Uterus (tissue), 4 donors: ENCODE data around the gene MYLIP. TPM values are rescaled to one million over a fixed set of nuclear protein-coding genes. Genes with fewer than 3 reads are reported as not detected.

Source experiments
- DNase-seq, 2 donors: peaks; one replicate each; pipeline ENCODE4 v3.0.0-alpha.2; 2019 to 2020
- H3K27ac ChIP-seq, 2 donors: fragments of 200-600 bp; sonication (generic); 1 replicate in 1 of 2; 2 replicates in 1 of 2; pipeline ENCODE4 v1.5.1; 2016 to 2018
- H3K27me3 ChIP-seq, 2 donors: fragments of 200-600 bp; sonication (generic); one replicate each; pipeline ENCODE4 v1.5.1; 2018 to 2019; ENCODE audit warnings: control low read depth in 1 of 2
- H3K36me3 ChIP-seq, 2 donors: fragments of 200-600 bp; sonication (generic); one replicate each; pipeline ENCODE4 v1.5.1; 2019; ENCODE audit warnings: control low read depth in 1 of 2
- H3K4me1 ChIP-seq, 2 donors: fragments of 200-600 bp; sonication (generic); one replicate each; pipeline ENCODE4 v1.5.1; 2018 to 2019; ENCODE audit warnings: control low read depth in 1 of 2
- H3K4me3 ChIP-seq, 2 donors: fragments of 200-600 bp; sonication (generic); 1 replicate in 1 of 2; 2 replicates in 1 of 2; pipeline ENCODE4 v1.5.1; 2018 to 2019; ENCODE audit warnings: mild to moderate bottlenecking in 1 of 2
- H3K9me3 ChIP-seq, 2 donors: fragments of 200-600 bp; sonication (generic); one replicate each; pipeline ENCODE4 v1.5.1; 2019; ENCODE audit warnings: control low read depth in 1 of 2
- CTCF ChIP-seq, 4 experiments: fragments of 200-600 bp in 2 of 4; fragments of 450-650 bp in 2 of 4; sonication (generic) in 2 of 4; IDR thresholded peaks; one replicate each; pipeline ENCODE4 v1.5.1; 2016 to 2019; ENCODE audit warnings: antibody characterized with exemption in 4 of 4, mild to moderate bottlenecking in 2 of 4, moderate library complexity in 1 of 4
- POLR2A ChIP-seq, 2 donors: fragments of 450-650 bp; IDR thresholded peaks; one replicate each; pipeline ENCODE4 v1.6.1; 2016; ENCODE audit warnings: antibody characterized with exemption in 2 of 2, mild to moderate bottlenecking in 1 of 2, moderate library complexity in 1 of 2
- intact Hi-C: fragments of 100-400 bp; cut with DNase I; formaldehyde crosslinking; loops from one replicate; pipeline ENCODE4 v1.15.1; 2023; ENCODE audit warnings: low total_unique reads
- total RNA-seq, 4 donors: library from RNA; depleted of rRNA in 3 of 4; stranded (reverse); fragments of >200 nt in 3 of 4; gene quantifications; one replicate each; pipeline versions ENCODE4 v1.1.0 to v1.2.4, GENCODE V29; 2014 to 2023
- donor health status: DM: yes; HTN: yes; CAD: no.

Gene MYLIP
- total RNA-seq, 4 donors from 2014 or later = 11.5 to 79.2 (median 58.7) TPM

- no peak for DNase-seq
- H3K9me3 ChIP-seq = no peaks in the 10 kb centered on the region
- no peaks in the 10 kb centered on the region for H3K36me3 ChIP-seq
- peaks cover 0 to 9% of the 10 kb centered on the region in 2 donors for H3K4me1 ChIP-seq
- no peak overlapping the region for H3K27ac ChIP-seq
- no peaks in the 10 kb centered on the region for H3K27me3 ChIP-seq
- intact Hi-C loops = no loop called here
- no peak overlapping the region for H3K4me3 ChIP-seq
- TF ChIP-seq POLR2A (IDR thresholded peaks at IDR 0.05) (no peak), CTCF (IDR thresholded peaks at IDR 0.05) (no peak)
Observed at GRCh38 chr6:16106991-16107787, 21.7 kb upstream of the MYLIP start.

GRCh38 chr6:16108419-16108818, 20.5 kb upstream of the MYLIP start:
- intact Hi-C loops = no loop called here
- TF ChIP-seq CTCF (IDR thresholded peaks at IDR 0.05) (no peak), POLR2A (IDR thresholded peaks at IDR 0.05) (no peak)
- Histone ChIP-seq H3K27me3 (no peaks in the 10 kb centered on the region), H3K27ac (peak overlapping the region; percentile 10 to 43), H3K9me3 (no peaks in the 10 kb centered on the region), H3K4me1 (peaks cover 0 to 9% of the 10 kb centered on the region in 2 donors), H3K36me3 (no peaks in the 10 kb centered on the region), H3K4me3 (no peak overlapping the region)
- DNase-seq = no peak

GRCh38 chr6:16108921-16109658, 19.8 kb upstream of the MYLIP start:
- intact Hi-C loops = no loop called here
- TF ChIP-seq CTCF (IDR thresholded peaks at IDR 0.05) = no peak
- TF ChIP-seq POLR2A (IDR thresholded peaks at IDR 0.05) = no peak
- H3K9me3 ChIP-seq = no peaks in the 10 kb centered on the region
- H3K36me3 ChIP-seq = no peaks in the 10 kb centered on the region
- peaks cover 0 to 9% of the 10 kb centered on the region in 2 donors for H3K4me1 ChIP-seq
- H3K27me3 ChIP-seq = no peaks in the 10 kb centered on the region
- H3K27ac ChIP-seq = peak overlapping the region; percentile 57 to 62
- DNase-seq = peak; percentile 25 to 47
- H3K4me3 ChIP-seq = no peak overlapping the region

- DNase-seq = no peak
- intact Hi-C loops = no loop called here
- Histone ChIP-seq H3K27ac (peak overlapping the region; percentile 57 to 62), H3K9me3 (no peaks in the 10 kb centered on the region), H3K36me3 (no peaks in the 10 kb centered on the region), H3K27me3 (no peaks in the 10 kb centered on the region), H3K4me1 (peaks cover 0 to 9% of the 10 kb centered on the region in 2 donors), H3K4me3 (no peak overlapping the region)
- TF ChIP-seq CTCF (IDR thresholded peaks at IDR 0.05) (no peak), POLR2A (IDR thresholded peaks at IDR 0.05) (no peak)
Observed at GRCh38 chr6:16109659-16110305, 19.1 kb upstream of the MYLIP start.
